Measurements from ENCODE around the gene MACROD2. TPM values are rescaled to one million over a fixed set of nuclear protein-coding genes. Genes with fewer than 3 reads are reported as not detected.

The MACROD2 gene
- total and polyA plus RNA-seq, 4 donors, result 0.66 to 10.5 (median 3.3) TPM

- H3K36me3 ChIP-seq (ENCODE audit: control insufficient read depth in 4 of 4, insufficient read depth in 3 of 4, low read depth in 1 of 4, low read length in 3 of 4), result no peaks in the 10 kb centered on the region
- H3K4me1 ChIP-seq (ENCODE audit: control insufficient read depth in 4 of 4, insufficient read depth in 4 of 4, low read length in 3 of 4), result no peaks in the 10 kb centered on the region
- no peak for TF ChIP-seq NR2F2 (IDR thresholded peaks at IDR 0.05)
- TF ChIP-seq HNF4A (conservative IDR thresholded peaks at IDR 0.05), result no peak
- no peak for TF ChIP-seq RAD21 (IDR thresholded peaks at IDR 0.05)
- H3K4me3 ChIP-seq (ENCODE audit: low read depth in 1 of 3, low read length in 3 of 3), result no peak overlapping the region
- no peaks in the 10 kb centered on the region for H3K27me3 ChIP-seq (ENCODE audit: control insufficient read depth in 4 of 4, insufficient read depth in 4 of 4, low read length in 3 of 4)
- no peak overlapping the region for H3K9ac ChIP-seq (ENCODE audit: low read depth in 1 of 2, low read length in 2 of 2)
- H3K9me3 ChIP-seq (ENCODE audit: control insufficient read depth in 4 of 4, low read length in 3 of 4), result no peaks in the 10 kb centered on the region
- no peak overlapping the region for H3K27ac ChIP-seq (ENCODE audit: low read depth in 1 of 2, low read length in 2 of 2)
- no peak for DNase-seq (ENCODE audit: low spot score)
- WGBS, result 52% methylated on average over 4 of the region's 4 CpGs
These were observed 1845.5 kb downstream of the MACROD2 start for GRCh38 chr20:15840636-15841301.

GRCh38 chr20:15842872-15843271 lies 1847.6 kb downstream of the MACROD2 start:
- Histone ChIP-seq H3K27ac (ENCODE audit: low read depth in 1 of 2, low read length in 2 of 2) (no peak overlapping the region), H3K4me3 (ENCODE audit: low read depth in 1 of 3, low read length in 3 of 3) (no peak overlapping the region), H3K9ac (ENCODE audit: low read depth in 1 of 2, low read length in 2 of 2) (no peak overlapping the region), H3K27me3 (ENCODE audit: control insufficient read depth in 4 of 4, insufficient read depth in 4 of 4, low read length in 3 of 4) (no peaks in the 10 kb centered on the region), H3K36me3 (ENCODE audit: control insufficient read depth in 4 of 4, insufficient read depth in 3 of 4, low read depth in 1 of 4, low read length in 3 of 4) (no peaks in the 10 kb centered on the region), H3K4me1 (ENCODE audit: control insufficient read depth in 4 of 4, insufficient read depth in 4 of 4, low read length in 3 of 4) (no peaks in the 10 kb centered on the region), H3K9me3 (ENCODE audit: control insufficient read depth in 4 of 4, low read length in 3 of 4) (no peaks in the 10 kb centered on the region)
- 61% methylated on average over 1 of the region's 1 CpG for WGBS
- DNase-seq (ENCODE audit: low spot score), result no peak
- TF ChIP-seq HNF4G (IDR thresholded peaks at IDR 0.05) (no peak), RAD21 (IDR thresholded peaks at IDR 0.05) (no peak), ZBTB33 (IDR thresholded peaks at IDR 0.05) (no peak), REST (IDR thresholded peaks at IDR 0.05) (no peak)

GRCh38 chr20:15843777-15844176 lies 1848.5 kb downstream of the MACROD2 start:
- Histone ChIP-seq H3K27ac (ENCODE audit: low read depth in 1 of 2, low read length in 2 of 2) (no peak overlapping the region), H3K4me1 (ENCODE audit: control insufficient read depth in 4 of 4, insufficient read depth in 4 of 4, low read length in 3 of 4) (no peaks in the 10 kb centered on the region), H3K9ac (ENCODE audit: low read depth in 1 of 2, low read length in 2 of 2) (no peak overlapping the region), H3K36me3 (ENCODE audit: control insufficient read depth in 4 of 4, insufficient read depth in 3 of 4, low read depth in 1 of 4, low read length in 3 of 4) (no peaks in the 10 kb centered on the region), H3K9me3 (ENCODE audit: control insufficient read depth in 4 of 4, low read length in 3 of 4) (no peaks in the 10 kb centered on the region), H3K4me3 (ENCODE audit: low read depth in 1 of 3, low read length in 3 of 3) (no peak overlapping the region), H3K27me3 (ENCODE audit: control insufficient read depth in 4 of 4, insufficient read depth in 4 of 4, low read length in 3 of 4) (no peaks in the 10 kb centered on the region)
- DNase-seq (ENCODE audit: low spot score), result no peak
- 80% methylated on average over 1 of the region's 1 CpG for WGBS
- no peak for TF ChIP-seq GABPA (IDR thresholded peaks at IDR 0.05 in 1 of 2, conservative IDR thresholded peaks at IDR 0.05 in 1 of 2)
- no peak for TF ChIP-seq HNF4G (IDR thresholded peaks at IDR 0.05)
- TF ChIP-seq EGR1 (IDR thresholded peaks at IDR 0.05; ENCODE audit: low read depth in 2 of 2), result no peak
- TF ChIP-seq ZBTB33 (IDR thresholded peaks at IDR 0.05), result no peak
- no peak for TF ChIP-seq JUND (IDR thresholded peaks at IDR 0.05)
- no peak for TF ChIP-seq SP1 (IDR thresholded peaks at IDR 0.05)
- TF ChIP-seq NR2F2 (IDR thresholded peaks at IDR 0.05), result no peak
- TF ChIP-seq MAX (IDR thresholded peaks at IDR 0.05), result no peak
- no peak for TF ChIP-seq FOXA1 (IDR thresholded peaks at IDR 0.05)
- TF ChIP-seq HNF4A (conservative IDR thresholded peaks at IDR 0.05), result no peak
- TF ChIP-seq FOXA2 (IDR thresholded peaks at IDR 0.05), result no peak
- TF ChIP-seq REST (IDR thresholded peaks at IDR 0.05), result no peak
- TF ChIP-seq RAD21 (IDR thresholded peaks at IDR 0.05), result no peak
- TF ChIP-seq TAF1 (conservative IDR thresholded peaks at IDR 0.05), result no peak
- no peak for TF ChIP-seq ATF3 (IDR thresholded peaks at IDR 0.05)
- no peak for TF ChIP-seq YY1 (IDR thresholded peaks at IDR 0.05)

All from liver (tissue), 9 donors.